Activated T-cell treated with anti-CD3 and anti-CD28 coated beads, Interleukin-2, amount 50 U/mL, for 1 hour (primary cell): ENCODE results near the gene PRKAG2.
"Not testable (repeated sequence)": the region's sequence is repeated elsewhere in the genome, so short reads cannot be mapped to it uniquely, and the experiment has no call there.

Experiments used
- DNase-seq: peaks from one replicate; pipeline ENCODE4 v3.0.0-alpha.2; 2020

Gene PRKAG2

GRCh38 chr7:151568956-151569940 is 307.7 kb downstream of the PRKAG2 start:
- no peak for DNase-seq

DNA sequence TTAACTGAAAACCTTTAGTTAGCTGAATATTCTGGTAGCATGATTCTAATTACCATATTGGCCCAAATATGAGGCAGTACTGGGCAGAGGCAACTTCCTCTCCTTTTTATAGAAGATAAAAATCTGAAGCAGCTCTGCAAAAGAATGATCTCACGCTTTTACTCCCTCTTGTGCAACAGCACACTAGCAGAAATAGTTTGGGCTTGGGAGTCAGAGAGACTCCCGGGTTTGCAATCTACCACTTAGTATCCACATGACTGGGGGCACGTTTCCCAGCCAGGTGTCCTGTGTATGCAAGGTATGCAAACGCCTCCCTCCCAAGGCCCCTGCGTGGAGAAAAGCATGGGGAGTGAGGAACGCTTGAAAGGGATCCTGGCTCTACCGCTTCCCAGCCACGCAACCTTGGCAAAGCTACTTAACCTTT is 310.0 kb downstream of the PRKAG2 start:
- no peak for DNase-seq

DNA sequence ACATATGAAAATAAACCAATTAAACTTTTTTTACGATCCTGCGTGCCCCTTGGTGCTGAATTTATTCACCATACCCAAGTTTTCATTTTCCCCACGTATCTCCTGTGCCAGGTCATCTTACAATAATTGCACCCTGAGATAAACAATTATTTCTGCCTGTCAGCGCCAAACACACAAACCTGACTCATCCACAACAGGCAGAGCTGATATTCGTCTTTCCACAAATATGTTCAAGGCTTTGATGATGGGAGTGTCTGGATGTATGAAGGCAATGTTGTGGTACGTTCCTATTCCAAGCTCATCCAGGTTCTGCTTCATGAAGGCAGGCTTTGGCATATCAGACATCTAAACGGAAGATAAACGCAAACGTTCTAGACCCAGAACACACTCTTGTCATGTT is 311.4 kb downstream of the PRKAG2 start:
- DNase-seq: no peak

GRCh38 chr7:151560243-151560642 is 316.7 kb downstream of the PRKAG2 start:
- no peak for DNase-seq

GRCh38 chr7:151559557-151560183 is 317.2 kb downstream of the PRKAG2 start:
- no peak for DNase-seq

DNA sequence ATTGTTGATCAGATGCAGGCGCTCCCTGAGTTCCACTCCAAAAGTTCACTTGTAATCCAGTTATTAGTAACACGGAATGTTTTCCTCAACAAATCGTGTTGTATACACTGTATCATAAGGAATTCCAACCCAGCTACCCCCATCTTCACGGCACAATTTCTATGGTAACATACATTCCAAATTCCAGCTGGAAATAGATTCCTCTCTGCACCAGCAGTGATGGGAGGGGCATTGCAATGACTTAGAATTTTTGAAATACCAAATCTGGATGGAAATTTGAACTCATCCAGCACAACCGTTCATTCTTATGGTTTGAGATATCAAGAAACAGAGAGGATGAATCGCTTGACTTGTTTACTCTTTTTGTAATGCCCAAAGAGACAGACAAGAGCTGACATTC is 318.3 kb downstream of the PRKAG2 start:
- no peak for DNase-seq

DNA sequence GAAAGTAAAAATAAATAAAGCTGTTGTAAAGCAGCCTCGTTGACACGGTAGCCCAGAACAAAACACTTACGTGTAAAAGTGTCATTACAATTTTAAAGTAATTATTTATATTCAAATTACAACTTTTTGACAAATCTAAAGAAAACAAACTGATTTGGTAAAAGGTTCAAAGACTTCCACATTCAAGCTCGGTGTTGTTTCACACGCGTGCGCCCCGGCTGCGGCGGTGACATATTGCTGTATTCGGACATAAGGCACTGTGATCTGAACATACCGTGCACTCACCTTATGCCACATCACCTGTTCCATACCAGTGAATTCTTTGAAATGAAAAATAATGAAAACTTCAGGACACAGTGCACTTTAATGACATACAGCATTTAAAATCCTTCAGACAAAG is 320.3 kb downstream of the PRKAG2 start:
- DNase-seq: no peak

DNA sequence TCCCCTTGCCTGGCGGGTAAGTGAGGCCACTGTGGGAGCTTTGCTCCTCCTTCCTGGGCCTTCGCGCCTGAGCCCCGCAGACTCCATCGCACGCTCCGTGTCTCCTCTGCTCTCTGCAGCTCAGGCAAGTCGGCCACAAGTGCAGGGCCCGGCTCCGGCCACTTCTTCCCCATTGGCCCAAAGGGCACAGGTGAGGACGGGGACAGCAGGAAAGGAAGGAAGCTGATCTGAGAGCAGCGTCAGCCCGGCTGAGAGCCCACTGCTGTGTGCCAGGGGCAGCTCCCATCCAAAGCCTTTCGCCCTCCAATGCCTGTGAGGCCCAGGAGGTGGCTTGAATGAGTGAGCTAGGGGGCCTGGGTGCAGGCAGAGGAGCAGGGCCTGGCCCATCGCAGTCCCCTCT is 323.6 kb downstream of the PRKAG2 start:
- no peak for DNase-seq

DNA sequence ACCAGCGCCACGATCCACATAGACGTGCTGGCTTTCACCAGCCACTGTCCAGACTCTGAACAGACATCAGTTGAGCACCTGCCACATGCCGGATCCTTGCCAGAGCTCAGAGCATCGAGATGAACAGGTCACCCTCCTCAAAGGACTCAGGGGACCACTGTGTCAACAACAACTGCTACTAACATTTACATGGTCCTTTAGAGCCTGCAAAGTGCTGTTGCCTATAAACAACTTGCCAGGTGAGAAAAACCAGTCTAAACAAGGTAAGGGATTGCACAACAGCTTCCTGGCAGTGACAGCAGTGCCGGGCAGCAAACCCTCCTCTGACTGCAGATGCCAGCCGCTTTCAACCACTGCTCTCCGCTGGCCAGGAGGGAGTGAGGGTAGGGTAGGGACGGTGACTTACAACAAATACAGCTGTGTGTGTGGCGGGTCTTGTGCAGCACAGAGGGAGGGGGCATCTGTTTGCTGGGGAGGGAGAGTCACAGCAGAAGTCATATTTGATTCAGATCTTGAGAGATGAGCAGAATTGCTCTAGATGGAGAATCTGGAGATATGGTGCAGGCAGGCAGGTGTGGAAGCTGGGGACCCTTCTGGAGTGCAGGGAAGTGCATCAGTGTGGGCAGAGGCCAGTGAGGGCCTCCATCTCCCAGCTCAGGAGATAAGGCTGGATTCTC is 324.4 kb downstream of the PRKAG2 start:
- DNase-seq: no peak

DNA sequence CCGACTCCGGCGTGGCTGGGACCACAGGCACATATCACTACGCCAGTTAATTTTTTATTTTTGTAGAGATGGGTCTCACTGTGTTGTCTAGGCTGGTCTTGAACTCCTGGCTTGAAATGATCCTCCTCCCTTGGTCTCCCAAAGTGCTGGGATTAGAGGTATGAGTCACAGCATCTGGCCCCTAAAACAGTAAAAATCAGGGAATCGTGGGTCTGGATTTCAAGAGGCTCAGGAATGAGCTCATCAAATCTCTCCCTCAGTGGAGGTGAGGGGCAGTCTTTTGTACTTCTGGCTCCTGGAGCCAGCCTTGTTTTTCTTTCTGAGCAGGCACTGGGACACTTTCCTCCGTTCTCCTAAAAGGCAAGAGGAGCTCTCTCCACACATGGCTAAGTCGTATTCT is 325.1 kb downstream of the PRKAG2 start:
- no peak for DNase-seq

- no peak for DNase-seq
Observed at GRCh38 chr7:151550656-151551286, 326.1 kb downstream of the PRKAG2 start.

- no peak for DNase-seq
Observed at GRCh38 chr7:151549644-151550043, 327.3 kb downstream of the PRKAG2 start.

DNA sequence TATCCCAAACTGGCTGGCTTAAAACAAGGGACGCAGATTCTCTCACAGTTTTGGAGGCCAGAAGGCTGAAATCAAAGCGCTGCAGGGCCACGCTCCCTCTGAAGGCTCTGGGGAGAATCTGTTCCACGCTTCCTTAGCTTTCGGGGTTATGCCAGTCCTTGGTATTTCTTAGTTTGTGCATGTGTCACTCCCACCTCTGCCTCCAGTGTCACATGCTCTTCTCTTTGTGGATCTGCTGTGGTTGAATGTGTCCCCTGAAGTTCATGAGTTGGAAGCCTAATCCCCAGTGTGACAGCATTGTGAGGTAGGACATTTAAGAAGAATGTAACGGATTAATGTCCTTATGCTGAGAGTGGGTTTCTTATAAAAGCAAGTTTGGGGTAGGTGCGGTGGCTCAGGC is 327.8 kb downstream of the PRKAG2 start:
- no peak for DNase-seq

- DNase-seq: no peak
Observed at GRCh38 chr7:151544183-151544582, 332.7 kb downstream of the PRKAG2 start.

- no peak for DNase-seq
Observed at GRCh38 chr7:151542606-151543130, 334.2 kb downstream of the PRKAG2 start.

- DNase-seq: no peak
Observed at GRCh38 chr7:151541709-151542499, 335.0 kb downstream of the PRKAG2 start.

GRCh38 chr7:151540146-151540545 is 336.8 kb downstream of the PRKAG2 start:
- DNase-seq: no peak

- no peak for DNase-seq
Observed at GRCh38 chr7:151539088-151539671, 337.7 kb downstream of the PRKAG2 start.

GRCh38 chr7:151537818-151538561 is 338.9 kb downstream of the PRKAG2 start:
- no peak for DNase-seq

DNA sequence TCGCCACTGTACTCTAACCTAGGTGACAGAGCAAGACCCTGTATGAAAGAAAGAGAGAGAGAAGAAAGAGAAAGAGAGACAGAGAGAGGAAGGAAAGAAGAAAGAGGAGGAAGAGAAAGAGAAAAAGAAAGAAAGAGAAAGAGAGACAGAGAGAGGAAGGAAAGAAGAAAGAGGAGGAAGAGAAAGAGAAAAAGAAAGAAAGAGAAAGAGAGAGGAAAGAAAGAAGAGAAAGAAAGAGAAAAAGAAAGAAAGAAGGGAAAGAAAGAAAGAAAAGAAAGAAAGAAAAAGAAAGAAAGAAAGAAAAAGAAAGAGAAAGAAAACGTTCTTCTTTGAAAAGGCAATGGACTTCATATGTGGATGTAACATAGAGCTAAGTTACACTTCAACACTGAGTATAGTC is 340.7 kb downstream of the PRKAG2 start:
- DNase-seq: not testable (repeated sequence)

DNA sequence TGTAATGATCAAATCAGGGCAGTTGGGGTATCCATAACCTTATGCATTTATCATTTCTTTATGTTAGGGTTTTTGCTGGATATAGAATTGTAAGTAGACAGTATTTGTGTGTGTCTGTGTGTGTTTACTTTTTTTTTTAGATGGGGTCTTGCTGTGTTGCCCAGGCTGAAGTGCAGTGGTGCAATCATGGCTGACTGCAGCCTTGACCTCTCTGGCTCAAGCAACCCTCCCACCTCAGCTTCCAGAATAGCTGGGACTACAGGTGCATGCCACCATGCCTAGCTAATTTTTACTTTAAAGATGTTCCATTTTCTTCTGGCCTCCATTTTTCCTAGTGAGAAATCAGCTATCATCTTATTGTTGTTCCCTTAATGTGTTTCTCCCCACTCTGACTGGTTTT is 347.1 kb downstream of the PRKAG2 start:
- no peak for DNase-seq
